Mesenchymal stem cell (in vitro differentiated cells and primary cell): ENCODE measurements around the gene BICD1.

ENCODE experiments used
- DNase-seq: peaks from one replicate; pipeline ENCODE4 v3.0.0-alpha.2; 2013
- H2AFZ ChIP-seq: one replicate; pipeline ENCODE4 v1.6.1; 2013; ENCODE audit warnings: low read depth, mild to moderate bottlenecking, control low read depth, inconsistent platforms, low read length, moderate library complexity
- H2AK5ac ChIP-seq: 2 replicates; pipeline ENCODE4 v1.6.1; 2013; ENCODE audit warnings: low read length, moderate library complexity, mild to moderate bottlenecking, inconsistent platforms; ENCODE audit not compliant: severe bottlenecking
- H2BK120ac ChIP-seq: one replicate; pipeline ENCODE4 v1.6.1; 2013; ENCODE audit warnings: low read depth, mild to moderate bottlenecking, inconsistent platforms, low read length, moderate library complexity
- H2BK12ac ChIP-seq, 2 experiments: one replicate each; pipeline ENCODE4 v1.6.1; 2013; ENCODE audit warnings: inconsistent platforms in 2 of 2, low read length in 2 of 2, mild to moderate bottlenecking in 2 of 2, moderate library complexity in 2 of 2, control low read depth in 1 of 2
- H2BK15ac ChIP-seq: one replicate; pipeline ENCODE4 v1.6.1; 2013; ENCODE audit warnings: mild to moderate bottlenecking, low read depth, inconsistent platforms; ENCODE audit not compliant: poor library complexity, severe bottlenecking
- H2BK5ac ChIP-seq: 2 replicates; pipeline ENCODE4 v1.6.1; 2013; ENCODE audit warnings: low read depth, mild to moderate bottlenecking, low read length, control low read depth, inconsistent platforms; ENCODE audit not compliant: poor library complexity, severe bottlenecking
- H3K14ac ChIP-seq, 2 experiments: one replicate each; pipeline ENCODE4 v1.6.1; 2013; ENCODE audit warnings: inconsistent platforms in 2 of 2, low read length in 2 of 2, control low read depth in 1 of 2, mild to moderate bottlenecking in 1 of 2, moderate library complexity in 1 of 2
- H3K18ac ChIP-seq, 2 experiments: one replicate each; pipeline ENCODE4 v1.6.1; 2013; ENCODE audit warnings: inconsistent platforms in 2 of 2, low read length in 2 of 2, control low read depth in 1 of 2, low read depth in 1 of 2, mild to moderate bottlenecking in 1 of 2
- H3K23ac ChIP-seq, 2 experiments: one replicate each; pipeline ENCODE4 v1.6.1; 2013; ENCODE audit warnings: inconsistent platforms in 2 of 2, low read length in 2 of 2, mild to moderate bottlenecking in 2 of 2, moderate library complexity in 2 of 2, control low read depth in 1 of 2
- H3K27ac ChIP-seq: 2 replicates; pipeline ENCODE4 v1.5.1; 2013; ENCODE audit warnings: mild to moderate bottlenecking, moderate library complexity, low read length, control low read depth, inconsistent platforms; ENCODE audit not compliant: poor library complexity, severe bottlenecking
- H3K27me3 ChIP-seq, 2 experiments: 2 replicates each; pipeline versions ENCODE4 v1.6.1 to v1.7.0; 2013; ENCODE audit warnings: low read length in 2 of 2, mild to moderate bottlenecking in 2 of 2, moderate library complexity in 2 of 2, control low read depth in 1 of 2, inconsistent platforms in 1 of 2; ENCODE audit not compliant: control insufficient read depth in 1 of 2, insufficient read depth in 1 of 2
- H3K36me3 ChIP-seq, 2 experiments: 2 replicates each; pipeline versions ENCODE4 v1.6.1 to v1.7.0; 2013; ENCODE audit warnings: low read length in 2 of 2, control low read depth in 1 of 2, inconsistent platforms in 1 of 2, low read depth in 1 of 2, mild to moderate bottlenecking in 1 of 2; ENCODE audit not compliant: insufficient read depth in 2 of 2, control insufficient read depth in 1 of 2
- H3K4ac ChIP-seq, 2 experiments: one replicate each; pipeline ENCODE4 v1.6.1; 2013; ENCODE audit warnings: inconsistent platforms in 2 of 2, low read length in 2 of 2, mild to moderate bottlenecking in 2 of 2, moderate library complexity in 2 of 2, control low read depth in 1 of 2, low read depth in 1 of 2
- H3K4me1 ChIP-seq: 2 replicates; pipeline ENCODE4 v1.6.1; 2013; ENCODE audit warnings: low read depth, low read length, control low read depth; ENCODE audit not compliant: control insufficient read depth, insufficient read depth
- H3K4me2 ChIP-seq: 2 replicates; pipeline ENCODE4 v1.6.1; 2013; ENCODE audit warnings: low read length, mild to moderate bottlenecking, inconsistent platforms; ENCODE audit not compliant: poor library complexity, severe bottlenecking
- H3K4me3 ChIP-seq, 2 experiments: 2 replicates each; pipeline versions ENCODE4 v1.5.1 to v1.7.0; 2013; ENCODE audit warnings: low read length in 2 of 2, mild to moderate bottlenecking in 2 of 2, control low read depth in 1 of 2, low read depth in 1 of 2; ENCODE audit not compliant: insufficient read depth in 1 of 2
- H3K79me1 ChIP-seq: replicated peaks from 2 replicates; pipeline ENCODE4 v1.6.1; 2013; ENCODE audit warnings: mild to moderate bottlenecking, control low read depth, low read length, inconsistent platforms; ENCODE audit not compliant: poor library complexity, severe bottlenecking
- H3K9ac ChIP-seq: 2 replicates; pipeline ENCODE4 v1.7.0; 2013; ENCODE audit warnings: mild to moderate bottlenecking, low read length, moderate library complexity
- H3K9me3 ChIP-seq: 2 replicates; pipeline ENCODE4 v1.7.0; 2013; ENCODE audit warnings: mild to moderate bottlenecking, low read length; ENCODE audit not compliant: control insufficient read depth
- H4K8ac ChIP-seq: one replicate; pipeline ENCODE4 v1.6.1; 2013; ENCODE audit warnings: inconsistent platforms, mild to moderate bottlenecking, low read length, moderate library complexity
- H4K91ac ChIP-seq: one replicate; pipeline ENCODE4 v1.6.1; 2013; ENCODE audit warnings: mild to moderate bottlenecking, low read length, inconsistent platforms
- WGBS: methylation state at CpG from one replicate; pipeline ENCODE4 v1.1.7; 2013; ENCODE audit warnings: mixed read lengths; 5-methylcytosine and 5-hydroxymethylcytosine counted together

Gene BICD1

DNA sequence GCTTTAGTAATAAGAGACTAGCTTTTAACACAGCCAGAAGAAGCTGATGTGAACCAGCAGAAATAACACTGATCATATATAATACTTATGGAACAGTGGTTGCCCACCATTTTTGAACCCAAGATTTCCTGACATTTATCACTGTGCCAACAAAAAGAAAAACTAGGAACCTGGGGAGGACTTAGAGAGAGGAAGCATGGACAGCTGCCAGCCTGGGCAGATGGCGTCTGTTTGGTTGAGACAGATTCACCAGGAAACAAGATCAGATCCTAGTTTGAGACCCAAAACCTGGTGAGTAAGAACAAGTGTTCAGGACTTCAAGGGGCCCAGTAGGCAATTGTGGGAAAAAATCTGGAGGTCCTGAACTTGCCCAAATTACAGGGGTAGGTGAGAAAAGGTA, 95.3 kb downstream of the BICD1 start:
- Histone ChIP-seq H3K79me1 (peaks cover 25% of the 10 kb centered on the region), H2BK5ac (no peak overlapping the region), H3K4ac (no peak overlapping the region), H3K18ac (no peak overlapping the region), H2AFZ (no peak overlapping the region), H2BK120ac (no peak overlapping the region), H3K4me1 (no peaks in the 10 kb centered on the region), H3K9ac (no peak overlapping the region), H2BK12ac (no peak overlapping the region), H2AK5ac (no peak overlapping the region), H3K4me3 (no peak overlapping the region), H3K9me3 (no peaks in the 10 kb centered on the region), H3K14ac (no peak overlapping the region), H3K27ac (no peak overlapping the region), H3K4me2 (no peak overlapping the region), H4K8ac (no peak overlapping the region), H3K23ac (no peak overlapping the region), H2BK15ac (no peak overlapping the region), H4K91ac (no peak overlapping the region), H3K27me3 (no peaks in the 10 kb centered on the region), H3K36me3 (peaks cover 5% of the 10 kb centered on the region in 2 experiments)
- no peak for DNase-seq
- WGBS, result 95% methylated on average over 1 of the region's 1 CpG

DNA sequence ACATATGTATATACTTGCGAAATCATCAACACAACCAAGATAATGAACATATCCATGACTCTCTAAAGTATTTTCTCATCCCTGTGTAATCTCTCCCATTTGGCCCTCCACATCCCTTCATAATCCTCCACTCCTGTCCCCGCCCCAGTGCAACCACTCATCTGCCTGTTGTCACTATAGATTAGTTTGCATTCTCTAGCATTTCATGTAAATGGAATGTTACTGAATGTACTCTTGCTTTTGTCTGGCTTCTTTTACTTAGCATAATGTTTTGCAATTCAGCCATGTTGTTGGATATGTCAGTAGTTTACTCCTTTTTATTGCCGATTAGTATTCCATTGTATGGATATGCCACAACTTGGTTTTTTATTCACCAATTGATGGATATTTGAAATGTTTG, 99.1 kb downstream of the BICD1 start:
- Histone ChIP-seq H2BK15ac (no peak overlapping the region), H3K4me3 (no peak overlapping the region), H3K14ac (no peak overlapping the region), H3K4me2 (no peak overlapping the region), H2BK5ac (no peak overlapping the region), H3K9me3 (no peaks in the 10 kb centered on the region), H3K79me1 (peaks cover 22% of the 10 kb centered on the region), H3K36me3 (peaks cover 5% of the 10 kb centered on the region in 2 experiments), H2BK12ac (no peak overlapping the region), H2BK120ac (no peak overlapping the region), H4K91ac (no peak overlapping the region), H3K4ac (no peak overlapping the region), H3K4me1 (peaks cover 1% of the 10 kb centered on the region), H3K27ac (no peak overlapping the region), H4K8ac (no peak overlapping the region), H2AK5ac (no peak overlapping the region), H3K18ac (no peak overlapping the region), H3K9ac (no peak overlapping the region), H3K27me3 (no peaks in the 10 kb centered on the region), H2AFZ (no peak overlapping the region), H3K23ac (no peak overlapping the region)
- 98% methylated on average over 3 of the region's 3 CpGs for WGBS
- DNase-seq, result no peak

- H2BK15ac ChIP-seq, result no peak overlapping the region
- no peak overlapping the region for H2BK5ac ChIP-seq
- no peak overlapping the region for H3K4ac ChIP-seq
- no peak overlapping the region for H4K8ac ChIP-seq
- no peak overlapping the region for H3K9ac ChIP-seq
- no peak overlapping the region for H2AK5ac ChIP-seq
- WGBS, result 96% methylated on average over 1 of the region's 2 CpGs
- H2BK120ac ChIP-seq, result no peak overlapping the region
- H2AFZ ChIP-seq, result no peak overlapping the region
- no peaks in the 10 kb centered on the region for H3K27me3 ChIP-seq
- H3K14ac ChIP-seq, result no peak overlapping the region
- H3K79me1 ChIP-seq, result peaks cover 17% of the 10 kb centered on the region
- H3K4me2 ChIP-seq, result no peak overlapping the region
- DNase-seq, result no peak
- no peak overlapping the region for H3K23ac ChIP-seq
- no peak overlapping the region for H3K4me3 ChIP-seq
- H3K27ac ChIP-seq, result no peak overlapping the region
- no peak overlapping the region for H4K91ac ChIP-seq
- peaks cover 3% of the 10 kb centered on the region in 2 experiments for H3K36me3 ChIP-seq
- no peak overlapping the region for H3K18ac ChIP-seq
- no peaks in the 10 kb centered on the region for H3K9me3 ChIP-seq
- peaks cover 3% of the 10 kb centered on the region for H3K4me1 ChIP-seq
- H2BK12ac ChIP-seq, result no peak overlapping the region
Observed at GRCh38 chr12:32208355-32208754, 101.7 kb downstream of the BICD1 start.

DNA sequence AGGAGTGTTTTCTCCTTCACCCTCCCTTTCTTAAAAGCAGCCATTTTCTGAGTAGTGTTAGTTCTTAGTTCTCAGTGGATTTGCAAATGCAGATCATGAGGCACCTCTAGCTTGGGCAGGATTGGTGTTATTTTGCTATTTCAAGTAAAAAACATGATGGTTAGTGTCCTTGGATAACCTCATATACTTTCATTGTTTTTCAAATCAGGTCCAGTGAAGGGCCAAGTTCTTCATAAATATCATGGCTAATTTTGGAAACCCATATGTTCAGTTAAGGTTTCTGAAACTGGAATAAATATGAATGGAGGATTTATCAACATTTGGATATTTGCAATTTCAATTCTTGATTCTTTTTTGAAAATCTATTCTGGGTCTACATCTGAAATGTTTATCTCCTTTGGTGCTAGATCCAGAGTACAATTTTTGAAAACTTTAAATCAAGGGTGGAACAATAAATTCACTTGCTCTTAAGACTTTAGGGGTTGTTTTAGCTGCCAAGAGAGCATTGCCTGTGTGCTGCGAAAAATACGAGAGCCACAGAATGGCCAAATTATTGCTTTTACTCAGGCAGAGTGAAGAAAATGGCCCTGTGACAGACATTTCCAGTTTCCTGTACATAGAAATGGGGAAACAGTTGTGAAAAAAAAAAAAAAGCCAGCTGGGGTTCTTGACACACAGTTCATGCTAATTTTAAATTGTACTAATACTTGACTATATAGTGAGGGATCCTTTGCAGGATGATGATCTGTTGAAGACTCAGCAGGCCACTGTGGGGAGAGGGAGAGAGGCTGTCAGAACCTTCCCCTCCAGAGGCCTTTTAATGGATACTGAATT, 104.6 kb downstream of the BICD1 start:
- Histone ChIP-seq H3K27ac (no peak overlapping the region), H3K36me3 (peaks cover 4 to 6% of the 10 kb centered on the region in 2 experiments), H3K27me3 (no peaks in the 10 kb centered on the region), H3K9me3 (no peaks in the 10 kb centered on the region), H2BK15ac (no peak overlapping the region), H2AFZ (no peak overlapping the region), H3K14ac (no peak overlapping the region), H3K18ac (no peak overlapping the region), H3K23ac (no peak overlapping the region), H2BK5ac (no peak overlapping the region), H4K91ac (no peak overlapping the region), H3K4me3 (no peak overlapping the region), H3K4me2 (no peak overlapping the region), H4K8ac (no peak overlapping the region), H3K9ac (no peak overlapping the region), H3K4ac (no peak overlapping the region), H2BK12ac (no peak overlapping the region), H3K4me1 (peaks cover 5% of the 10 kb centered on the region), H3K79me1 (peaks cover 19% of the 10 kb centered on the region), H2BK120ac (no peak overlapping the region), H2AK5ac (no peak overlapping the region)
- WGBS, result 97% methylated on average over 2 of the region's 2 CpGs
- no peak for DNase-seq
